CD4-positive, alpha-beta T cell treated with Interleukin-17A for 4 hours (primary cell): ENCODE data around the gene PGBD5.
"Not testable (repeated sequence)": the region's sequence is repeated elsewhere in the genome, so short reads cannot be mapped to it uniquely, and the experiment has no call there.

ENCODE experiments used
- DNase-seq: peaks from one replicate; pipeline ENCODE4 v3.0.0-alpha.2; 2020; ENCODE audit warnings: mixed read lengths

PGBD5 gene

DNA sequence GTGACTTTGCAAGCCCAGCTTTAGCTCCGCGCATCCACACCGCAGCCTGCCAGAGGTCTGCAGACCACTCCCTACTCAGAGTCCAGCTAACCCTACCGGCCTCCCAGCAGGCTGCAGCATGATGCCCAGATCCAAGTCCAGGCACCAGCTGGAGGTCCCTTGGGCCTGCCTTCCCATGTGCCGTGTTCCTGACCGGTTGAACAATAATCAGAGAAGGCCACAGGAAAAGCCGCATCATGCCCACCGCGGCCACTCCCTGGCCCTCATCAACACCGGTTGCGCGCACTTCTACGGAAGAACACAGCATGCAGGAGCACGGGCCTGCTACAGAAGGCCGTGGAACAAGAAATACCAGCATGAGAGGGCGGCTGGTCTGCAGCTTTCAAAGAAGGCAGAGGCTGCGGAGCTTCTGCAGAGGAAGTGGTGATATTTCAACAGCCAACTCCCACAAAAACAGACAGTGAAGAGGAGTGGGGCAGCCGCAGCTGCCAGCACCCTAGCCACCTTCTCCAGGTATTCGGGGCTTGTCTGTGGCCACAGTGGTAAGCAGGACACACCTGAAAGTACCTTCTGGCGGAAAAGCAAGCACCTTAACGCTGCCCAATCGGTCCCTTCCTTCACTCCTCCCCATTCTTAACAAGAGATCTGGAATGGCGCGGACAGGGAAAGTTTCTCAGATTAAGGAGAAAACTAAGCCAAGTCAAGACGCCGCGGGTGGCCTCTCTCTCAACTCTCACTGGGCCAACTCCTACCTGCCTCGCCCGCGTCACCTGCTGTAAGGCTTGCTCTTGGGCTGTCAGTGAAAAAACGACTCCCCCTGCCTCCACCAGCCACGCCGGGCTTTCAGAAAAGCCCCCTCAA lies 1.5 kb downstream of the PGBD5 start:
- no peak for DNase-seq

DNA sequence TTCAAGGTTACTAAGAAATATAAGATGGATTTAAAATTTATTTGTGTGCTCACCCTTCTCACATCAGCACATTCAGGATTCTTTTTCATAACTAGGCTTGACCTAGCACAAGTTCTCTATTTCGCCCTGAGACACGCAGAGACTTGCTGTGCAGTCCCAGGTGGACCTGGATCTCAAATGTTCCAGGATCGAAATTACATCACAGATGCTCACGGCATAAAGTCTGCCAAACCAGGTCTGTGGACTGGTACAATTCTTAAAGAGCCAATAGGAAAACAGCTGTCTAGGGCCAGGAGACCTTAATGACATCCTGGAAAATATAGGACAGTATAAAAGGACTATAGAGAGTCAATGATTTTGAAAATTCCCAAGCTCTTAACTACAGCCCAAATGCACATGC lies 2.2 kb downstream of the PGBD5 start:
- DNase-seq, result no peak

DNA sequence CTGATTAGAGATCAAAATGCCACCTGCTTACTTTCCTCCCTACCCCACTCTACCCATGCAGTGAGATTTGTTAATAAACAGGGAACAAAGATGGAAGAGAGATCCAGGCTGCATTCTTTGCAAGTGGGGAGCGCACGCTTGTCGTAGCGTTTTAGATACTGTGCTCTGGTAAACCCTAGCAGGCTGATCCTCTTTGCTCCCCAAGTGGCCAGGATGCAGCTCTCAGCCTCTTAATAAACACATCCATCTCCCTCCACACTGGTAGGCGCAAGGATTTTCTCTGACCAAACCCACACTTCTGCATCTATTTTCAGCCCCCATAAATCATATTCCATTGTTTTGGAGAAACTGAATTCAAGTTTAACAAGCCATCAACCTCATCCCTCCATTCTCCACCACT lies 2.9 kb downstream of the PGBD5 start:
- no peak for DNase-seq

DNA sequence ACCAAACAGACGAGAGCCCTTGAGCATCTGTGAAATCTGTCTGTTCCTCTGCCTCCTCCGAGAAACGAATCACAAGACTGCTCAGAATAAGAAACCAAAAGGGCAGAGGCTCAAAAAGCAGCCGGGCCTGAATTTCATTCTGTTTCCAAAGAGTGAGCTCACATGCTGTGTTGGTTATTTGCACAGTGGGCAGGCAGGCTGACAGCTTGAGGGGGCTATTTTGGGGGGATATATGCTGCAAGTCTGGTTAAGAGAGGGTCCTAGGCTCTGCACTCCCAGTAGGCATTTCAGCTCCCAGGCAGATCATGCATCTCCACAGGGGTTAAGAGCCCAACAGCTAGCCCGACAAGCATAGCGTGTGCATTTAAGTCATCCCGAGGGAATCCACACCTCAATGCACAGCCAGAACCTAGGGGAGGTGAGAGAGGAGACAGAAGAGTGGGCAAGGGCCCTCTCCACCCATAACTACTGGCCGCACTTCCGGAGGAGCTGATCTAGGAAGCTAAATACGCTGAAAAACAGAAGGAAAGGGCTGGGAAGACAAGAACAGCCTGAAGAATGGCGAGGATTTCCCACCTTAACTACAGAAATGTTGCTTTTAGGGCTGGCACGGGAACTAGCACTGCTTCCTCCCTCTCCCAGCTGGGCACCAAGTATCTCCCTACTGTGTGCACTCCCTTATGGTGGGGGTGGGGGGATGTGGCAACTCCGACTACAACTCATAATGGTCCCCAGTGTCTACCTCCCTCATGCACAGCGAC lies 3.7 kb downstream of the PGBD5 start:
- no peak for DNase-seq

DNA sequence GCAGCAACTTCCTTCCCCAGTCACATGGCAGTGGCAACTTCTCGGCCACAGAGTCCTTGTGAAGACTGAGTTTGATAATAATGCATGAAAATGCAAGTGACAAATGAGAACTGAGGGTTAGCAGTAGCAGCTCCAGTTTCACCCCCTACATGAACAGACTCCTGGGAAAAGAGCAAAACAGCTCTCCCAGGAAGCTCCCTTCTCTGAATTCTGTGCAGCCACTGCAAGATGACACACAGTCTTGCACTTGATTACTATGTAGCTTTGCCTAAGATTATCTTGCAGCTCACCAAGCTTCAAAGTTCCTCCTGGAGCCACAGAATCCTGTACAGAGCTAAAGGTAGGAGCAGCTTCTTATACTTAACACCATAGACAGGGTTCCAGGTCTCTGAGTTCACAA lies 4.7 kb downstream of the PGBD5 start:
- DNase-seq, result no peak

DNA sequence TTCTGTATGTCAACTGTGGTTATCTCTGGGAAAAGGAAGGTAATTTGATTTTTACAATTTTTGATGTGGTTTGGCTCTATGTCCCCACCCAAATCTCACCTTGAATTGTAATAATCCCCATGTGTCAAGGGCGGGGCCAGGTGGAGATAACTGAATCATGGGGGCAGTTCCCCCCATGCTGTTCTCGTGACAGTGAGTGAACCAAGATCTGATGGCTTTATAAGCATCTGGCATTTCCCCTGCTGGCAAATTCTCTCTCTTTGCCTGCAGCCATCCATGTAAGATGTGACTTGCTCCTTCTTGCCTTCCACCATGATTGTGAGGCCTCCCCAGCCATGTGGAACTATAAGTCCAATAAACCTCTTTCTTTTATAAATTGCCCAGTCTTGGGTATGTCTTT lies 5.8 kb downstream of the PGBD5 start:
- DNase-seq, result not testable (repeated sequence)

DNA sequence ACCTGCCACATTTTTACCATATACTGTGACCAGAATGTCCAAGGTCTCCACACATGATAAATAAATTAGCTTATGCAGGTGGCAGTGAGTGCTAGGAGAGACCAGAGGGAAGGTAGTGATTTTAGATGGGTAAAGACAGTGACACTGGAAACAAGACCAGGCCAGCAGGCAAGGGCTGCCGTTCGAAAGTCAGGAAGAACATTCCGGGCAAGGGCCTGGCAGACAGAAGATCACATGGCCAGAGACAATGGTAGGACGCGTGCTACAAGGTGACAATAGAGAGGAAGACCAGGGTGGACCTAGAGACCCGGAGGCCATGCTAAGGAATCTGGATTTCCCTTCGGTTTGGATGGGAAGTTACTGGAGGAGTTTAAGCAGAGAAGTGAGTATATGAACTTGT lies 9.7 kb downstream of the PGBD5 start:
- DNase-seq, result no peak

DNA sequence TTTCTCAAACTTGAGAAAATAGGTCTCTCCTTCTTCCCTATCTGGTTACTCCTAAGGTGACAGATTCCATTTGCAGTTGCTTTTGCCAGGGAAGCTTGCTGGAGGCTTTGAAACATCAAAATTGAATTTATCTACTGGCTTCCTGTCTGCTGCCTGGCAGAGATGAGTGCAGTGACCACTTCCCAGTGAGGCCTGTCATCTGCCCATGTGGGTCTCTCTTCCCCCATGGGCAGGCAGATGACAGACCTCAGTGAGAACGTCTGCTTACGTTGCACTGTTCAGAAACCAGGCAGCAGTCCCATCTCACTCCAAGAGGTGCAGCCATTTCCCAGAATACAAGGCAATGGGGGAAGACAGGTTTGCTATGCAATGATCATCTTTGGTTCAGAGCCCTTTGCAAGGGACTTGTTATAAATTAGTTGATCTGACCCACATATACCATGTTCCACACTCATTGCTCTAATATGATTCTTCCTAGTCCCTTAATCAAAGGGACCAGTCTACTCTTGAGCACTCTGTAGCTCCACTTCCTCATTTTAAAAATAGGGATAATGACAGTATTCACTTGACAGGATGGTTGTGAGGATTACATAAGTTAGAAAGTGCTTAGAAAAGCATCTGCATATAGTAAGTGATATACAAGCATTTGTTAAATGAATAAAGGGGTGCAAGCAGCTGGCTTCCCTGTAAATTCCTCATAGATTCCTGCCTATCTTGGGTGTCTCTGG lies 10.6 kb downstream of the PGBD5 start:
- no peak for DNase-seq

DNA sequence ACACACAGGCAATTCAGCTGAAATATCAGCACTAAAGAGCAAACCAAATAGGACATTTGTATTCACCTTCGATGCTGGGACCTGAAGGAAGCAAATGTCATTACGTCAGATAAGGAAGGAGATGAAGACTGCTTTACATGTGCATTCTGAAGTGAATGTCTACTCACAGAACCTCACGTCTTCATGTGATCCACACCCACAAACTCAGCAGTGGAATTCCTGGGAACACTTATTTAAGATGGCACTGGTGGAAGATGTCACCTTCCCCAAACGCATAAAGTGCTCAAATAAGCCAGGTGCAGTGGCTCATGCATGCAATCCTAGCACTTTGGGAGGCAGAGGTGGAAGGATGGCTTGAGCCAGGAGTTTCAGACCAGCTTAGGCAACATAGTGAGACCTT lies 11.4 kb downstream of the PGBD5 start:
- no peak for DNase-seq

DNA sequence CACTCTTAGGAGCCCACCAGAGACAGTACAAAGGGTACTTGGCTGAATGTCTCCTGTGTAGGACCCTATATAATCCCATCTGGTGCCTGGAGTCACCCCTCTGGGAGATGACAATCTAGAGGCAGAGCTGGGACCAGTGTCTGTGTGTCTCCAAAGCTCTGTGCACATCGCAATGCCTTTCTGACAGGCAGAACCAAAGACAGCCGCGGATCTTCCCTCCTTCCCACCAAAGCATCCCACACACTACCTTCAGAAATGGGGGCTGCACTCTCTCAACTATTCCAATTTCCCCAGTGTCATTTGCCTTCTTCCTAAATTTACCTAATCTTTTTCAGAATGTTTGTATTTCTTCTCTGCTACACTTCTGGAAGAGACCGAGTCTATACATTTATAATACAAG lies 12.0 kb downstream of the PGBD5 start:
- DNase-seq, result no peak

DNA sequence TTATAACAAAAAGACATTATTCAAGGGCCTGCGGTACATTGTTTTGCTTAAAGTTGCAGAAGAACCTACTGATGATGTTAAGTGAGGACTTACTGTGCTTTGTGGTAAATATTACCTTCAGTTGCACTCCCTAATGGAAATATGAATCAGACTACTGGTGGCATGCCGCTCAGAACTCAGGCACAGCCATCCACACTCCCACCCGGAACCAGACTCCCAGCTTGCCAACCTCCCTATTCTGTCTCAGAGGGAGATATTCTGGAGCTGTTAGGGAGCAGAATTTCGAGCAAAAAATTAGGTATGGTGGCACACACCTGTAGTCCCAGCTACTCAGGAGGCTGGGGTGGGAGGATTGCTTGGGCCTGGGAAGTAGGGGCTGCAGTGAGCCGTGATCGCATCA lies 13.1 kb downstream of the PGBD5 start:
- DNase-seq, result no peak

DNA sequence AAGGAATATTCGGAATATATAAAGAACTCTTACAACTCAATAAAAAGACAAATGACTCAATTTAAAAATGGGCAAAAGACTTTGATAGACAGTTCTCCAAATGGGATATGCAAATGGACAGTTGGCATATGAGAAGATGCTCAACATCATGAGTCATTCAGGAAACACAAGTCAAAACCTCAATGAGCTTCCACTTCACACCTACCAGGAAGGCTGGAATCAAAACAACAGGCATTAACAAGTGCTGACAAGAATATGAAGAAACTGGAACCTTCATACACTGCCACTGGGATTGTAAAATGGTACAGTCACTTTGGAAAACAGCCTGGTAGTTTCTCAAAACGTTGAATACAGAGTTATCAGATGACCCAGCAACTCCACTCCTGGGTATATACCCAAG lies 17.2 kb downstream of the PGBD5 start:
- no peak for DNase-seq

DNA sequence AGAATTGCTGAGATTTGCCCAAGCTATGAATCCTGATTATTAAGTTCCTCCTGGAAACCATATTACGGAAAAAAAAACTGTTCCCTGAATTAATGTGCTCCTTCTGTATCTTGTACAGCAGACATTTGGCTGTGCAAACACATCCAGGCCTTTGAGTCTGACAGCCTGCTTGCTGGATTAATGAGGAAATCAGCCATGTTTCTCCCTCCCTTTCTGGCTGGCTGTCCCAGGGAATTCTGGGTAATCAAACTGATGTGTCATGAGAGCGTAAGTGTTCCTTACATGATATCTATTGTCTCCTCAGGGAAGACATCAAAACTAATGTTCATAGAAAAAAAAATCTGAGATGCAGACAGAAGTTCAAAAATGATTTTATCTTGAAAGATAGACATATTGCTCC lies 18.8 kb downstream of the PGBD5 start:
- no peak for DNase-seq

DNA sequence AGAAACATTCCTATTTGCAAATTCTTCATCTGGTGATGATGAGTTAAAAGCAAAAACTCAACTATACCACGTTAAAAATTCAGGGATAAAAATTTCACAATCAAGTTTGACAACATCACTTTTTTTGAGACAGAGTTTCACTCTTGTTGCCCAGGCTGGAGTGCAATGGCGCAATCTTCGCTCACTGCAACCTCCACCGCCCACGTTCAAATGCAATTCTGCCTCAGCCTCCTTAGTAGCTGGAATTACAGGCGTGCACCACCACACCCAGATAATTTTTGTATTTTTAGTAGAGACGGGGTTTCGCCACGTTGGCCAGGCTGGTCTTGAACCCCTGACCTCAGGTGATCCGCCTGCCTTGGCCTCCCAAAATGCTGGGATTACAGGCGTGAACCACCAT lies 19.4 kb downstream of the PGBD5 start:
- not testable (repeated sequence) for DNase-seq

DNA sequence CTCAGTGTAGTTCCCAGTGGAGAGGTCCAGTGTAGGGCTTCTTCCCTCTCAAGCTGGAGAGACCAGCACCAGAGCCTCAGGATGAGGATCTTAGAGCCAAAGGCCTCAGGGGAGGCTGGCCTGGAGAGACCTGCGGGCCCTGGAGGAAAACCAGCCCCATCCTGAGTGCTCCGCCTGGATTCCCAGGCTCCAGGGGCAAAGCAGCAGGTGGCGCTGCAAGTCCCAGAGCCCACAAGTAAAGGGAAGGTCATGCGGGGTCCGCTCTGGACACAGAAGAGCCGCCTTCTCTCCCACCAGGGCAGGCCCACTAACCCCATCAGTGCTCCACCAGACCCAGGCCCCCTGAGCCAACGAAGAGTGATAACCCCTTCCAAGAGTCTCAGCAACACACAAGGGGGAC lies 22.7 kb downstream of the PGBD5 start:
- no peak for DNase-seq

DNA sequence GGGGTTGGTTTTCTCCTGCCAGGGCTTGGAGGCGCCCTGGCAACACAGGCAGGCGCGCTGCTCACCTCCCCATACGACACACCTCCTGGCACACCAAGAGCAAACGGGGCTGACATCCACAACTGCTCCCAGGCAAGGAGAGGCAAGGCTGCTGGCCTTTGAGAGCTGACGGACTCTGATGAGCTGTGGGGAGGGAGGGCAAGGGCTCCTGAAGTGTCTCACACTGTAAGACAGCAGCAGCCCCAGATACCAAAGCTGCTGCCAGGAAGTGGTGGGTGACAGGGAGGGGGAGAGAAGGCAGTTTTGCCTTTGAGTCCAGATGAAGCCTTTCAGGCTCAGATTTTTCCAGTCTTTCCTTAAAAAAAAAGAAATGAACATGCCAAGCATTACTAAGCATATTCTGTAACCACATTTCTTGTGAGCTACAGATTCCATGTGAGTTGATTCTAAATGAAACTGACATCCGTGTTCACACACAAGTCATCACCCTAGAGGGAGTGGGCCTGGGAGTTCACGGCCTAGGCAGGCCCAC lies 24.3 kb downstream of the PGBD5 start:
- DNase-seq, result no peak

DNA sequence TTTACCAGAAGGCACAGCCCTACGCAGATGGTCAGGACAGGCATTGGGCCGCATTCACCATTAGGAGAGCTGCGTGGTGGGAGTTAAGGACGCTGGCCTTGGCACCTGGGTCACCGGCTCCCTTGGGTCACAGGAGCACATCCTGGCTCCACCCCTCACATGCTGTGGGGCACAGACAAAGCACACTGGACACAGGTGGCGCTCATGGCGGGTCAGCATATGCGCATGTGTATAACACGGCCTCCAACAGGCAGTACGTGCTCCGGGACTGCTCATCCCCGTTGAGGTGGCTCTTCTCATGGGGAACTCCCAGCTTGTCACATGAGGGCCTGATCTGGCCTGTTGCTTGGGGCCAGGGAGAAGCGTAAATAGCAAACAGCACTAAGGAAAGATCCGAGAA lies 25.0 kb downstream of the PGBD5 start:
- DNase-seq, result no peak

DNA sequence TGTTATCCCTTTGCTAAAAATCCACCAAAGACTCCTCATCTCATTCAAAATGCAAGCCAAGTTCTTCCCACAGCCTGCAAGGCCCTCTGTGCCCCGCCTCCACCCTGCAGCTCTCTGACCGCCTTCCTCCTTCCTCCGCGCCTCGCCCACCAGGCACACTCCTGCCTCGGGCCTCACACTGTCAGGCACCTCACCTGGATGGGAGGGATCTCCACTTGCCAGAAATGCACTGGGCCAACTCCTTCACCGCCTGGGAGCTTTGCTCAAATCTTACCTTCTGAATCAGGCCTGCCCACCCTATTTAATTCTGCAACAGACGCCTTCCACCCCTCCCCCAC lies 26.2 kb downstream of the PGBD5 start:
- DNase-seq, result no peak

DNA sequence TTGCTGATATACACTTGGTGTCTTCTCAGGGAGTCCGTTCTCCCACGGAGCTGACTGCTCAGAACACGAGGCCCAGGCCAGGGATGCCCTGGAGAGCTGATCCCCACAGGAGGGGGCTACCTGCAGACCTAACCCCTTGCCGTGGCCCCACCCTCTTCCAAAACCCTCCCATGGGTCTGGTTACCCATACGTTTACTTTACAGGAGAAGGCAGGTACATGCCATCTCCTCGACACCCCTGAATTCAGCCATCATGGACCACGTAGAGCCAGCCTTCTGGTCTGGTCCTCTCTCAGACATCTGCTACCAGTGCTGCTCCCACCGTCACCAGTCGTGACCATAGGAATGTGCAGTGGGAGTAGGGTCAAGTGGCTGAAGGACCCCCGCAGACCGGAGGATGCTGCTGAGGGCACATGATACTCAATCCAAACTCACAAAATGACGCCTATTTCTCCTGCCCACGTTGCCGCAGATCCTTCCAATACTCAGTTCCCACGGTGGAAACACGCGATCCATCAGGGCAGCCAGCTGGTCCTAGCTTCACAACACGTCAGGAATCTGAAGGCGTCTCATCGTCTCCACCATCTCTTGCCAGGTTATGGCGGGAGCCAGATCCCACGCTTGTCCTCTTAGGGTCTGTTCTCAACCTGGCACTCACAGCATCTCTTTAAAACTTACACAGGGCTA lies 26.7 kb downstream of the PGBD5 start:
- DNase-seq, result no peak

DNA sequence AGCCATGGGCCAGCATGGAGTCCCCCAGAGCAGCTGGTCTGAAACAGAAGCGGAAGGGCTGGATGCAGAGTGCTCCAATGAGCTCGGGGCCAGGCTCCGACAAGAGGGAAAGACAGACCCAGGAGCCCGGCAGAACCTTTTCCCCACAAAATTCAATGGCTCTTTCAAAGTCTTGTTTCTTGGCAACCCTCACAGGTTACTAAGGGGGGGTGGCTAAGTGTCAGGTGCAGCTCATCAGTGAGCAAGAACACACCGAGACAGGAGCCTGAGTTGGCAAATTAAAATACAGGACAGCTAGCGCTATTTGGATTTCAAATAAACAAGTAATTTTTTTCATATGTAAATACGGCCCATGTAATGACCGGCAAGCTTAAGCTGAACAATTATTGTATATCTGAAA lies 27.3 kb downstream of the PGBD5 start:
- no peak for DNase-seq

DNA sequence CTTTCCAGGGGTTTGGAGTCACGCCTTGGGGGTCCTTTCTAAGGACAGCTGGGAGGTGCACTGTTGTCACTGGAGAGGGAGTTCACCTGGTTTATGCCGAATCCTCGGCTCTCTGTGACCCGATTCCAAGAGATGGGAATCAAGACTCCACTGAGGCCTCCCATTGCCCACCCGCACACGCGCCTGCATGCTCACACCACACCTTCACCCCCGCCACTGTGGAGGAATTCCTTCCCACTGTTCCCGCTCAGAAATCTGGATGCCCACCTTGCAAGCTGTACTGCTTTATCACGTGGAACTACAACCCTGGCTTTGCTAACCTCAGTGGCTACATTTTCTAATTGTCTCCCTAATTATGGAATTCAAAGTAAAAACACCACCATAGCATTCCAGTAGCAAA lies 29.2 kb downstream of the PGBD5 start:
- no peak for DNase-seq

DNA sequence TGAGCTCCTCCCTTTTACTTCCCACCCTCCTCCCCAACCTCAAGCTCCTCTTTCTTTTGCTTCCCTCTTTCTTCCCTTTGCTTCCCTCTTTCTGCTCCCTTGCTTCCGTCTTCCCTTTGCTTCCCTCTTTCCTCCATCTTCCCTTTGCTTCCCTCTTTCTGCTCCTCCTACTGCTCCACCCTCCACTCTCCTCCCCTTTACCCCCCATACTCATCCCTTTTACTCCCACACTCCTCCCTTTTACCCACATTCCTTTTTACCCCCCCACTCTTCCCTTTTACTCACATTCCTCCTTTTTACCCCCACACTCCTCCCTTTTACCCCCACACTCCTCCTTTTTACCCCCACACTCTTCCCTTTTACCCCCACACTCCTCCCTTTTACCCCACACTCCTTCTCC lies 30.2 kb downstream of the PGBD5 start:
- DNase-seq, result no peak

DNA sequence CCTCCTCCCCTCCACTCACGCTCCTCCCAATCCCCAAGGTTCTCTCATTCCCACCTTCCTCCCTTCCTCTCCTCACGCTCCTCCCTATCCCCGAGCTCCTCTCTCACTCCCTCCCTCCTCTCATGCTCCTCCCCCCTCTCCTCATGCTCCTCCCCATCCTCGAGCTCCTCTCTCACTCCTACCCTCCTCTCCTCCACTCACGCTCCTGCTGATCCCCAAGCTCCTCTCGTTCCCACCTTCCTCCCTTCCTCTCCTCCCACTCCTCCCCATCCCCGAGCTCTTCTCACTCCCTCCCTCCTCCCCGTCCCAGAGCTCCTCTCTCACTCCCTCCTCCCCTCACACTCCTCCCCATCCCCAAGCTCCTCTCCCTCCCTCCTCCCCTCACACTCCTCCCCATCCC lies 31.4 kb downstream of the PGBD5 start:
- DNase-seq, result no peak
